Loucy (cell line): ENCODE data around the gene UNC5B.

Source experiments
- EZH2phosphoT487 ChIP-seq: fragments of 200-600 bp; IDR thresholded peaks from 2 replicates; pipeline ENCODE4 v1.6.1; 2018; ENCODE audit warnings: antibody characterized with exemption, mild to moderate bottlenecking, moderate library complexity, borderline replicate concordance
- TF ChIP-seq, protein P1 (sequence below): fragments of 200-600 bp; sonication (generic); conservative IDR thresholded peaks from 2 replicates; pipeline ENCODE4 v1.5.1; 2014; ENCODE audit warnings: mild to moderate bottlenecking, antibody characterized with exemption, low read length

DNA sequence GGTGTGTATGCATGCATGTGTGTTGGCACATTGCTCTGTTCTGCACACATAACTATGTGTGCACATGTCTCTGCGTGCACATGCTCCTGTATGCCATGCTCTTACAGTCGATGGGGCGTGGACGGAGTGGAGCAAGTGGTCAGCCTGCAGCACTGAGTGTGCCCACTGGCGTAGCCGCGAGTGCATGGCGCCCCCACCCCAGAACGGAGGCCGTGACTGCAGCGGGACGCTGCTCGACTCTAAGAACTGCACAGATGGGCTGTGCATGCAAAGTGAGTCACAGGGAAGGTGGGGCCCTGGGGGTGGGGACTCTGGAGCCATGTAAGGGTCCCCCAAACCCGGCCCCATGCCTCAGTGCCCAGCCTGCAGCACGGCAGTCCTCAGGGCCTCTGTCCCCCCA, 76.1 kb downstream of the UNC5B start:
- TF ChIP-seq, protein P1, sequence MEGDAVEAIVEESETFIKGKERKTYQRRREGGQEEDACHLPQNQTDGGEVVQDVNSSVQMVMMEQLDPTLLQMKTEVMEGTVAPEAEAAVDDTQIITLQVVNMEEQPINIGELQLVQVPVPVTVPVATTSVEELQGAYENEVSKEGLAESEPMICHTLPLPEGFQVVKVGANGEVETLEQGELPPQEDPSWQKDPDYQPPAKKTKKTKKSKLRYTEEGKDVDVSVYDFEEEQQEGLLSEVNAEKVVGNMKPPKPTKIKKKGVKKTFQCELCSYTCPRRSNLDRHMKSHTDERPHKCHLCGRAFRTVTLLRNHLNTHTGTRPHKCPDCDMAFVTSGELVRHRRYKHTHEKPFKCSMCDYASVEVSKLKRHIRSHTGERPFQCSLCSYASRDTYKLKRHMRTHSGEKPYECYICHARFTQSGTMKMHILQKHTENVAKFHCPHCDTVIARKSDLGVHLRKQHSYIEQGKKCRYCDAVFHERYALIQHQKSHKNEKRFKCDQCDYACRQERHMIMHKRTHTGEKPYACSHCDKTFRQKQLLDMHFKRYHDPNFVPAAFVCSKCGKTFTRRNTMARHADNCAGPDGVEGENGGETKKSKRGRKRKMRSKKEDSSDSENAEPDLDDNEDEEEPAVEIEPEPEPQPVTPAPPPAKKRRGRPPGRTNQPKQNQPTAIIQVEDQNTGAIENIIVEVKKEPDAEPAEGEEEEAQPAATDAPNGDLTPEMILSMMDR = no peak
- TF ChIP-seq EZH2phosphoT487 = no peak
